Astrocyte (in vitro differentiated cells and primary cell): Measurements from ENCODE around the gene JUN. TPM values are rescaled to one million over a fixed set of nuclear protein-coding genes. Genes with fewer than 3 reads are reported as not detected.

Experiments
- DNase-seq: peaks from one replicate; pipeline ENCODE4 v3.0.0-alpha.2; 2010; ENCODE audit warnings: low read depth
- FAIRE-seq: peaks from 2 replicates; lab custom pipeline; 2011; peaks lifted over from hg19 to GRCh38; lab: Jason Lieb, UNC
- H2AFZ ChIP-seq: 2 replicates; pipeline ENCODE4 v1.6.0; 2012; ENCODE audit warnings: low read depth, low read length, inconsistent platforms
- H3K27ac ChIP-seq: 2 replicates; pipeline ENCODE4 v1.5.1; 2011; ENCODE audit warnings: low read depth, low read length, inconsistent platforms
- H3K27me3 ChIP-seq: 2 replicates; pipeline ENCODE4 v1.6.0; 2011; ENCODE audit warnings: low read length, inconsistent platforms; ENCODE audit not compliant: insufficient read depth
- H3K36me3 ChIP-seq: 2 replicates; pipeline ENCODE4 v1.5.1; 2011; ENCODE audit warnings: low read length, inconsistent platforms; ENCODE audit not compliant: insufficient read depth
- H3K4me1 ChIP-seq: 2 replicates; pipeline ENCODE4 v1.5.1; 2011; ENCODE audit warnings: low read length, inconsistent platforms; ENCODE audit not compliant: insufficient read depth
- H3K4me2 ChIP-seq: 2 replicates; pipeline ENCODE4 v1.6.0; 2012; ENCODE audit warnings: low read length, inconsistent platforms
- H3K4me3 ChIP-seq: 2 replicates; pipeline ENCODE4 v1.5.1; 2011; ENCODE audit warnings: low read depth, mild to moderate bottlenecking, low read length, inconsistent platforms; ENCODE audit not compliant: insufficient read depth
- H3K79me2 ChIP-seq: 2 replicates; pipeline ENCODE4 v1.6.0; 2012; ENCODE audit warnings: mild to moderate bottlenecking, low read length, inconsistent platforms; ENCODE audit not compliant: insufficient read depth
- H3K9ac ChIP-seq: 2 replicates; pipeline ENCODE4 v1.6.0; 2012; ENCODE audit warnings: mild to moderate bottlenecking, low read length, inconsistent platforms
- H3K9me3 ChIP-seq: 2 replicates; pipeline ENCODE4 v1.5.1; 2012; ENCODE audit warnings: low read depth, mild to moderate bottlenecking, low read length, inconsistent platforms; ENCODE audit not compliant: insufficient read depth
- H4K20me1 ChIP-seq: 2 replicates; pipeline ENCODE4 v1.6.0; 2012; ENCODE audit warnings: low read length, inconsistent platforms; ENCODE audit not compliant: insufficient read depth
- H3K27ac Mint-ChIP-seq: one replicate; pipeline ENCODE4 v1.8.0; 2021; ENCODE audit warnings: mild to moderate bottlenecking, mixed read lengths; ENCODE audit not compliant: unreplicated experiment
- H3K27me3 Mint-ChIP-seq: one replicate; pipeline ENCODE4 v1.8.0; 2021; ENCODE audit warnings: low read depth, mixed read lengths; ENCODE audit not compliant: unreplicated experiment
- H3K36me3 Mint-ChIP-seq: one replicate; pipeline ENCODE4 v1.8.0; 2021; ENCODE audit warnings: low read depth, mixed read lengths; ENCODE audit not compliant: unreplicated experiment
- H3K4me1 Mint-ChIP-seq: one replicate; pipeline ENCODE4 v1.8.0; 2021; ENCODE audit warnings: low read depth, mixed read lengths; ENCODE audit not compliant: unreplicated experiment
- H3K4me3 Mint-ChIP-seq: one replicate; pipeline ENCODE4 v1.8.0; 2021; ENCODE audit warnings: mild to moderate bottlenecking, moderate library complexity, mixed read lengths; ENCODE audit not compliant: unreplicated experiment
- H3K9me3 Mint-ChIP-seq: one replicate; pipeline ENCODE4 v1.8.0; 2021; ENCODE audit warnings: mild to moderate bottlenecking, mixed read lengths; ENCODE audit not compliant: unreplicated experiment
- CTCF ChIP-seq: IDR thresholded peaks from 2 replicates; pipeline ENCODE4 v1.5.1; 2011; ENCODE audit warnings: low read depth, mild to moderate bottlenecking, inconsistent platforms, low read length, moderate library complexity; ENCODE audit not compliant: insufficient read depth
- EZH2 ChIP-seq: IDR thresholded peaks from 2 replicates; pipeline ENCODE4 v1.6.1; 2012; ENCODE audit warnings: mild to moderate bottlenecking, low read length, inconsistent platforms; ENCODE audit not compliant: insufficient read depth
- total RNA-seq: library from RNA; stranded (reverse); gene quantifications from 2 replicates; pipeline ENCODE4 v1.2.1, GENCODE V29; 2021

JUN gene
- total RNA-seq, 1 donor from 2014 or later, result 101 TPM

- H3K4me3 ChIP-seq, result no peak overlapping the region
- H3K4me1 ChIP-seq, result peaks cover 12% of the 10 kb centered on the region
- H3K9ac ChIP-seq, result no peak overlapping the region
- Mint-ChIP-seq H3K27me3 (no peaks in the 10 kb centered on the region), H3K36me3 (no peaks in the 10 kb centered on the region), H3K4me1 (peaks cover 13% of the 10 kb centered on the region), H3K9me3 (peaks cover 2% of the 10 kb centered on the region), H3K27ac (no peak overlapping the region), H3K4me3 (no peak overlapping the region)
- TF ChIP-seq CTCF, result no peak
- TF ChIP-seq EZH2, result no peak
- H2AFZ ChIP-seq, result no peak overlapping the region
- H3K79me2 ChIP-seq, result no peaks in the 10 kb centered on the region
- FAIRE-seq (no peak), DNase-seq (no peak)
- no peaks in the 10 kb centered on the region for H4K20me1 ChIP-seq
- peak overlapping the region; percentile 30 for H3K4me2 ChIP-seq
- H3K36me3 ChIP-seq, result no peaks in the 10 kb centered on the region
- H3K9me3 ChIP-seq, result no peaks in the 10 kb centered on the region
- no peak overlapping the region for H3K27ac ChIP-seq
- H3K27me3 ChIP-seq, result no peaks in the 10 kb centered on the region
Observed at GRCh38 chr1:58746182-58746581, 37.7 kb downstream of the JUN start.

GRCh38 chr1:58745666-58746065 is 38.2 kb downstream of the JUN start:
- Histone ChIP-seq H3K79me2 (no peaks in the 10 kb centered on the region), H3K4me2 (no peak overlapping the region), H2AFZ (no peak overlapping the region), H3K27me3 (no peaks in the 10 kb centered on the region), H3K27ac (no peak overlapping the region), H3K36me3 (no peaks in the 10 kb centered on the region), H3K4me3 (no peak overlapping the region), H3K9ac (no peak overlapping the region), H3K9me3 (no peaks in the 10 kb centered on the region), H3K4me1 (peaks cover 12% of the 10 kb centered on the region), H4K20me1 (no peaks in the 10 kb centered on the region)
- Mint-ChIP-seq H3K4me3 (no peak overlapping the region), H3K4me1 (peaks cover 13% of the 10 kb centered on the region), H3K9me3 (peaks cover 2% of the 10 kb centered on the region), H3K27me3 (no peaks in the 10 kb centered on the region), H3K27ac (no peak overlapping the region), H3K36me3 (no peaks in the 10 kb centered on the region)
- TF ChIP-seq CTCF (no peak), EZH2 (no peak)
- DNase-seq (no peak), FAIRE-seq (no peak)

GRCh38 chr1:58745117-58745516 is 38.7 kb downstream of the JUN start:
- peak; percentile 78 for DNase-seq
- no peak overlapping the region for H3K4me3 ChIP-seq

More at GRCh38 chr1:58745117-58745516, 38.7 kb downstream of the JUN start:
- peaks cover 14% of the 10 kb centered on the region for H3K4me1 Mint-ChIP-seq
- no peaks in the 10 kb centered on the region for H3K79me2 ChIP-seq
- H3K4me3 Mint-ChIP-seq, result no peak overlapping the region
- H2AFZ ChIP-seq, result no peak overlapping the region
- H3K9me3 ChIP-seq, result no peaks in the 10 kb centered on the region
- no peak overlapping the region for H3K4me2 ChIP-seq
- no peak overlapping the region for H3K9ac ChIP-seq
- no peak overlapping the region for H3K27ac Mint-ChIP-seq
- no peak for FAIRE-seq
- no peaks in the 10 kb centered on the region for H3K36me3 ChIP-seq
- H3K27me3 Mint-ChIP-seq, result no peaks in the 10 kb centered on the region
- no peak overlapping the region for H3K27ac ChIP-seq
- no peaks in the 10 kb centered on the region for H3K36me3 Mint-ChIP-seq
- no peaks in the 10 kb centered on the region for H4K20me1 ChIP-seq
- peaks cover 12% of the 10 kb centered on the region for H3K4me1 ChIP-seq
- no peak for TF ChIP-seq CTCF
- TF ChIP-seq EZH2, result no peak
- peaks cover 2% of the 10 kb centered on the region for H3K9me3 Mint-ChIP-seq
- no peaks in the 10 kb centered on the region for H3K27me3 ChIP-seq
